Measurements from ENCODE around the gene HOXB13.

HOXB13 gene

DNA sequence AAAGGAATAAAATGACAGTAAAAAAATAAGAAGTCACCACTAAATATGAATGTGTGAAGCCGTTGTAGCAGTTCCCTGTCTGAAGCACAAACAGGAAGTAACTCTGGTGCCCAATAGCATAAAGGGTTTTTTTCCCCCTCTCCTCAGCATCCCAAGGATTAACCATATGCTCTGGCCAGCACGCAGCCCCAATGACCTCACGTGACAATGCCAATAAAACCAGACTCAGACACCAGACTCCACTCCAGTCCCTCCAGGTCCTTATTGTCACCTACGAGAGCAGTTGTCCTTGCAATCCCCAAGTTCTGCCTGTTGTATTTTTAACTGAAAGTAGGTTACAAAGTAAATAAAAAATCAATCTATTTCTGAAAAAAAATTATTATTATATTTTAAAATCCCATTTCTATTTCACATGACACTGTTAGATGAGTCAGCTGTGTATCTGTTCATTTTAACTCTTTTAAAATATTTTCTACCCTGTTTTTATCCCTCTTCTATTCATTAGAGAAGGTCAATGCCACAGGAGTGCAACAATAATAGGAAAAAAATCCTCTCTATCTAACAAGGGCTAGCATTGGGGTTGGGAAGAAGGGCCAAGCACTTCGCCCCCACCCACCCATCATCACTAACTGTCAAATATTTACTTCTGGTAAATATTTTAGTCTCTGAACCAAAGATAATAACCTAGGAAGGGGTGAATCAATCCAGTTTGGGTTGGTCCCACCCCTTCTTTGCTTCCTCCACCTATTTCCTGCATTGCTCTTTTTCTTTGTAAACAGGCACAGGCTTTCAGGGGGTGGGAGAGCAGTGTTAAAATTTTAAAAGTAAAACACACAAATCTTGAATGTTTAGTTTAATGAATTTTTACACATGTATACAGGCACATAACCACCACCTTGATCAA is 12.8 kb downstream of the HOXB13 start:
- no peak overlapping the region for H3K4me3 ChIP-seq (ENCODE audit: low read depth, low read length)

- H3K4me3 ChIP-seq (ENCODE audit: low read depth, low read length), result no peak overlapping the region
Measured at GRCh38 chr17:48711128-48711527, 17.4 kb downstream of the HOXB13 start.

DNA sequence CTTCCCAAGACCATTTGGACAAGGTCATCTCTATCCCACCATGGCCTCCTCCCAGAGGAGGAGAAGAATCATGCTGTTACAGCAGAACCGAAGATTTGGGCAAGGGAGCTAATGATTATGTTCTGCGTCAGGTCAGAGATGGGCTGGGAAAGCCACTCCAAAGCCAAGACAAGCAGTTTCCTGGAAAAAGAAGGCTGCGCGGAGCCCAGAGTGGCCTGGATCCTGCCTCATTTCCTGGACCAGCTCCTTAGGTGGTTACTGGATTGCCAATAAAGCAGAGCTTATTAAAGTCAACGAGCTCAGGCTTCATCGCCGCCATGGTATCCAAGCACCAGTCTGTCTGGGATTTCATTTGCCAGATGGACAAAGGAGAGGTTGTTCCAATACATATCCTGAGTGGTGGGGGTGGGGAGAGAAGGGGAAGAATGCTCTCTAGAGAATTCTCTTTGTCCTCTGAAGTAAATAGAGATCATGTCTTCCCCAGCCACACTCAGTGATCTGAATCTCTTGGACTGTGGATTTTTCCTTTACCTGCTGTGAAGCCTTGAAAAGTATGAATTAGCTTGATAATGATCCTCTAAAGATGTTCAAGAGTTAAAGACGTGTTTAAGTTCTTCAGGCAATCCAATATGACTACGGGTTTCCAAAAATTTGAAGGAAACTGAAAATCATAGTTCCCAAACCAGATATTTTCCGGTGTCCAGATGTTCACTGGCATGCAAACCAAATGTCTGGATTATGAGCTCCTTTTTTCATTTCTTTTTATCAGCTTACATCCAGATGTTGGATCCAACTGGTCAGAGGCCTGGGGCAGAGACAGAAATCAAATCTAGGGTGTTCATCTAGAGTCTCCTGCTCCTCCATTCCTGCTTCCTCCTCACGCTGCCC is 23.9 kb downstream of the HOXB13 start:
- H3K4me3 ChIP-seq (ENCODE audit: low read depth, low read length), result no peak overlapping the region

DNA sequence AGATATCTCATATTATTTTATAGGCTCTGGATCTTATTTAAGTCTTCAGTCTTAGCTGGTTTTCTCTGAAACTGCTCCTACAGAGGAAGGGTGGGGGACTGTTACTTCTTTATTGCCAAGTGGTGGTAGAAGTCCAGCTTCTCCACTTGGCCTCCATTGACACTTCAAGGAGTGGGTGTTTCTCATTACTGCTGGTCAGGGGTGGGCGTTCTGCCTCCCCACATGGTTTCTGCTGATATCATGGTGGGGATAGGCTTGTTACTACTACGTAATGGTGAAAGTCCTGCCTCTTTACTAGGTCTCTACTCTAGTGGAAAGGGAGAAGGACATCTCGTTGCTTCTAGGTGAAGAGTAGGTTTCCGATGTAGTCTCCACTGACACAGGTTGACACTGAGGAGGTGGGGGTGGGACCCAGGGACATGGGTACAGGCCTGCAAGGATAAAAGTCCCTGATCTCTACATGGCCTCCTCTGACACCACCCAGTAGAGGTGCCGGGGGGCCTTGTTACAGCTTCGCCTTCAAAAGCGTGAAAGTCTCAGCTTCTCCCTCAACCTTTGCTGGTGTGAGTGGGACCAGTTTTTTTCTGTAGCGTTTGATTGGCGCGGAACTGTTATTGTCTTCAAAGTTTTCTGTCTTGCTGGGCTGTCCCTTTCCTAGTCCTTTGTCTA is 26.6 kb downstream of the HOXB13 start:
- H3K4me3 ChIP-seq (ENCODE audit: low read depth, low read length), result no peak overlapping the region

- H3K4me3 ChIP-seq (ENCODE audit: low read depth, low read length), result no peak overlapping the region
Measured at GRCh38 chr17:48693178-48693577, 35.4 kb downstream of the HOXB13 start.

DNA sequence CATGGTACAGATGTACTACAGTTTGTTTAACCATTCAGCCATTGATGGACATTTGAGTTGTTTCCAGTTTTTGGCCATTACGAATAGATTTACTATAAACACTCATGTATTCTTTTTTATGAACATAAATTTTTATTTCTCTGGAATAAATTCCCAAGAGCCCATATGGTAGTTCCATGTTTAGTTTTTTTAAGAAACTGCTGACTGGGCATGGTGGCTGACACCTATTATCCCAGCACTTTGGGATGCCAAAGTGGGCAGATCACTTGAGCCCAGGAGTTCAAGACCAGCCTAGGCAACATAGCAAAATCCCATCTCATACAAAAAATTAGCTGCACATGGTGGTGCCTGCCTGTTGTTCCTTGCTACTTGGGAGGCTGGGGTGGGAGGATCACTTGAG is 36.5 kb downstream of the HOXB13 start:
- H3K4me3 ChIP-seq (ENCODE audit: low read depth, low read length), result no peak overlapping the region

DNA sequence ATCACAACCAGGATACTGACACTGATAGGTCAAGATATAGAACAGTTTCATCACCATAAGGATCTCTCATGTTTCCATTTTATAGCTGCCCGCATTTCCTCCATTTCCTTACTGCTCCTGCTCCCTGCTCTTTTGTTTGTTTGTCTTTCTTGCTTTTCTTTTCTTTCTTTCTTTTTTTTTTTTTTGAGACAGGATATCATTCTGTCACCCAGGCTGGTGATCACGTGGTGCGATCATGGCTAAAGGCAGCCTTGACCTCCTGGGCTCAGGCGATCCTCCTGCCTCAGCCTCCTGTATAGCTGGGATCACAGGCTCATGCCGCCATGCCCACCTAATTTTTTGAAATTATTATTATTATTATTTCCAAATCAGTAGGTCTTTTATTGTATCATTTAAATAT is 37.9 kb downstream of the HOXB13 start:
- H3K4me3 ChIP-seq (ENCODE audit: low read depth, low read length), result no peak overlapping the region

GRCh38 chr17:48681609-48682008 is 46.9 kb downstream of the HOXB13 start:
- H3K4me3 ChIP-seq (ENCODE audit: low read depth, low read length), result no peak overlapping the region

DNA sequence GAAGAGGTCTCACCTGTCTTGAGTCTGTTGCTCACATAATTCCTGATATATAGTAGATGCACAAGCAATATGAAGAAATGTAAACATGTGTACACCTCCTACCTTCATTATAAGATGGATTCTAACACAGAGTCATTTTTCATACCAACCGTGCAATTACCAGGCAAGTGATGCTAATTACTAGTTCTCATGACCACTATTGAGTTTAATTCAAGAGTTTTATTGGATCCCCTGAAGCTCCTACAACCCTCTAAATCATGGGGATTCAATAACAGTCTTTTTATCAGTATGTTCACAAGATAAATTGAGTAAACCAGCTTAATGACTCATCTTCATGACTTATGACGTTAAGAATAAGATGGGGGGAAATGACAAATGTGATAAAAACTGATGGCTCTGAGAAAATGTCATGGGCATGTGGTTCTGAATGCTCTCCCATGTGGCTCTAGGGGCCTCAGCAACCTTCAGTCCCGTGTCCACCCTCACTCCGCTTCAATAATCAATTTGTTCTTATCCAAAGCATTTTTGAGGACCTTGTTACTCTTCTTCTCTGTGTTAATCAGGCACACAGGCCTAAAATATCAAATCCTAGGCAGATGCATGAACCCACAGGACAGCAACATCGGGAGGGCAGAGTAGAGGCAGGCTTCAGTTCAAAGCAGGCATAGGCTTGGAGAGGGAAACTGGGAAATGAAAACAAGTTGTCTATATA is 49.0 kb downstream of the HOXB13 start:
- H3K4me3 ChIP-seq (ENCODE audit: low read depth, low read length), result no peak overlapping the region

GRCh38 chr17:48678141-48678971 is 50.2 kb downstream of the HOXB13 start:
- H3K4me3 ChIP-seq (ENCODE audit: low read depth, low read length), result peak overlapping the region; percentile 21

- H3K4me3 ChIP-seq (ENCODE audit: low read depth, low read length), result no peak overlapping the region
Measured at GRCh38 chr17:48676963-48677558, 51.5 kb downstream of the HOXB13 start.
